ENCODE measurements around the gene CDKN2AIPNL.

GRCh38 chr5:134430001-134430569 lies 18.4 kb upstream of the CDKN2AIPNL start:
- TF ChIP-seq, protein P1, sequence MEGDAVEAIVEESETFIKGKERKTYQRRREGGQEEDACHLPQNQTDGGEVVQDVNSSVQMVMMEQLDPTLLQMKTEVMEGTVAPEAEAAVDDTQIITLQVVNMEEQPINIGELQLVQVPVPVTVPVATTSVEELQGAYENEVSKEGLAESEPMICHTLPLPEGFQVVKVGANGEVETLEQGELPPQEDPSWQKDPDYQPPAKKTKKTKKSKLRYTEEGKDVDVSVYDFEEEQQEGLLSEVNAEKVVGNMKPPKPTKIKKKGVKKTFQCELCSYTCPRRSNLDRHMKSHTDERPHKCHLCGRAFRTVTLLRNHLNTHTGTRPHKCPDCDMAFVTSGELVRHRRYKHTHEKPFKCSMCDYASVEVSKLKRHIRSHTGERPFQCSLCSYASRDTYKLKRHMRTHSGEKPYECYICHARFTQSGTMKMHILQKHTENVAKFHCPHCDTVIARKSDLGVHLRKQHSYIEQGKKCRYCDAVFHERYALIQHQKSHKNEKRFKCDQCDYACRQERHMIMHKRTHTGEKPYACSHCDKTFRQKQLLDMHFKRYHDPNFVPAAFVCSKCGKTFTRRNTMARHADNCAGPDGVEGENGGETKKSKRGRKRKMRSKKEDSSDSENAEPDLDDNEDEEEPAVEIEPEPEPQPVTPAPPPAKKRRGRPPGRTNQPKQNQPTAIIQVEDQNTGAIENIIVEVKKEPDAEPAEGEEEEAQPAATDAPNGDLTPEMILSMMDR (IDR thresholded peaks at IDR 0.05) = no peak
- no peak for TF ChIP-seq POLR2A (IDR thresholded peaks at IDR 0.05)
- no peak for TF ChIP-seq POLR2AphosphoS5 (IDR thresholded peaks at IDR 0.05)
